ENCODE measurements around the gene NGLY1.

Gene NGLY1

GRCh38 chr3:25695731-25696420 lies 87.4 kb downstream of the NGLY1 start:
- H3K4me3 ChIP-seq (ENCODE audit: low read length), result no peak overlapping the region
- no peak overlapping the region for H3K9ac ChIP-seq (ENCODE audit: low read length)
- no peaks in the 10 kb centered on the region for H3K9me2 ChIP-seq (replicated peaks; ENCODE audit: insufficient read depth, low read length)
- no peaks in the 10 kb centered on the region for H3K27me3 ChIP-seq (replicated peaks; ENCODE audit: insufficient read depth, low read length)
- H3K36me3 ChIP-seq (replicated peaks; ENCODE audit: insufficient read depth, low read length), result no peaks in the 10 kb centered on the region
- H3K79me2 ChIP-seq (ENCODE audit: low read length), result no peaks in the 10 kb centered on the region
- H2AFZ ChIP-seq (ENCODE audit: low read length), result no peak overlapping the region
- no peaks in the 10 kb centered on the region for H3K4me1 ChIP-seq (ENCODE audit: low read length)
- no peaks in the 10 kb centered on the region for H3K9me3 ChIP-seq (replicated peaks; ENCODE audit: insufficient read depth, low read length)
- TF ChIP-seq CTCF (IDR thresholded peaks at IDR 0.05; ENCODE audit: low read length), result no peak
- TF ChIP-seq EZH2 (optimal IDR thresholded peaks at IDR 0.05; ENCODE audit: low read depth, low read length), result no peak
- TF ChIP-seq EZH2phosphoT487 (IDR thresholded peaks at IDR 0.05; ENCODE audit: low read length), result no peak
- no peak for DNase-seq
- no peaks in the 10 kb centered on the region for H3F3A ChIP-seq (ENCODE audit: insufficient read depth, low read length)
- no peak overlapping the region for H3K27ac ChIP-seq (ENCODE audit: low read length)
- no peak overlapping the region for H3K4me2 ChIP-seq (ENCODE audit: low read depth, low read length)
- H4K20me1 ChIP-seq (ENCODE audit: insufficient read depth, low read length), result no peaks in the 10 kb centered on the region

GRCh38 chr3:25693238-25693637 lies 90.0 kb downstream of the NGLY1 start:
- H3K27ac ChIP-seq (ENCODE audit: low read length), result no peak overlapping the region
- H3F3A ChIP-seq (ENCODE audit: insufficient read depth, low read length), result no peaks in the 10 kb centered on the region
- H2AFZ ChIP-seq (ENCODE audit: low read length), result no peak overlapping the region
- H3K36me3 ChIP-seq (replicated peaks; ENCODE audit: insufficient read depth, low read length), result no peaks in the 10 kb centered on the region
- TF ChIP-seq CTCF (IDR thresholded peaks at IDR 0.05; ENCODE audit: low read length), result no peak
- TF ChIP-seq EZH2 (optimal IDR thresholded peaks at IDR 0.05; ENCODE audit: low read depth, low read length), result no peak
- no peak for TF ChIP-seq EZH2phosphoT487 (IDR thresholded peaks at IDR 0.05; ENCODE audit: low read length)
- H4K20me1 ChIP-seq (ENCODE audit: insufficient read depth, low read length), result no peaks in the 10 kb centered on the region
- no peaks in the 10 kb centered on the region for H3K27me3 ChIP-seq (replicated peaks; ENCODE audit: insufficient read depth, low read length)
- no peak overlapping the region for H3K4me2 ChIP-seq (ENCODE audit: low read depth, low read length)
- no peaks in the 10 kb centered on the region for H3K9me2 ChIP-seq (replicated peaks; ENCODE audit: insufficient read depth, low read length)
- no peaks in the 10 kb centered on the region for H3K4me1 ChIP-seq (ENCODE audit: low read length)
- H3K9me3 ChIP-seq (replicated peaks; ENCODE audit: insufficient read depth, low read length), result no peaks in the 10 kb centered on the region
- no peak for DNase-seq
- no peaks in the 10 kb centered on the region for H3K79me2 ChIP-seq (ENCODE audit: low read length)
- no peak overlapping the region for H3K4me3 ChIP-seq (ENCODE audit: low read length)
- no peak overlapping the region for H3K9ac ChIP-seq (ENCODE audit: low read length)

- H2AFZ ChIP-seq (ENCODE audit: low read length), result no peak overlapping the region
- no peak for DNase-seq
- H3K9ac ChIP-seq (ENCODE audit: low read length), result no peak overlapping the region
- no peak overlapping the region for H3K27ac ChIP-seq (ENCODE audit: low read length)
- no peak overlapping the region for H3K4me3 ChIP-seq (ENCODE audit: low read length)
- no peak overlapping the region for H3K4me2 ChIP-seq (ENCODE audit: low read depth, low read length)
- no peaks in the 10 kb centered on the region for H3K9me3 ChIP-seq (replicated peaks; ENCODE audit: insufficient read depth, low read length)
- H3K4me1 ChIP-seq (ENCODE audit: low read length), result no peaks in the 10 kb centered on the region
- no peaks in the 10 kb centered on the region for H3K27me3 ChIP-seq (replicated peaks; ENCODE audit: insufficient read depth, low read length)
- H4K20me1 ChIP-seq (ENCODE audit: insufficient read depth, low read length), result no peaks in the 10 kb centered on the region
- TF ChIP-seq EZH2 (optimal IDR thresholded peaks at IDR 0.05; ENCODE audit: low read depth, low read length) (no peak), CTCF (IDR thresholded peaks at IDR 0.05; ENCODE audit: low read length) (no peak), EZH2phosphoT487 (IDR thresholded peaks at IDR 0.05; ENCODE audit: low read length) (no peak)
- no peaks in the 10 kb centered on the region for H3K9me2 ChIP-seq (replicated peaks; ENCODE audit: insufficient read depth, low read length)
- no peaks in the 10 kb centered on the region for H3F3A ChIP-seq (ENCODE audit: insufficient read depth, low read length)
- no peaks in the 10 kb centered on the region for H3K79me2 ChIP-seq (ENCODE audit: low read length)
- H3K36me3 ChIP-seq (replicated peaks; ENCODE audit: insufficient read depth, low read length), result no peaks in the 10 kb centered on the region
Observed at GRCh38 chr3:25692341-25692740, 90.9 kb downstream of the NGLY1 start.

Measured in MM.1S (cell line).